ENCODE results near the gene FTO.
"Not testable (repeated sequence)": the region's sequence is repeated elsewhere in the genome, so short reads cannot be mapped to it uniquely, and the experiment has no call there.

The FTO gene

GRCh38 chr16:54165912-54166865 lies 462.2 kb downstream of the FTO start:
- no peak for DNase-seq

- no peak for DNase-seq
These were observed 465.2 kb downstream of the FTO start for GRCh38 chr16:54169112-54169511.

- DNase-seq, result no peak
These were observed 467.9 kb downstream of the FTO start for GRCh38 chr16:54171626-54172537.

- no peak for DNase-seq
These were observed 469.5 kb downstream of the FTO start for GRCh38 chr16:54173490-54173889.

- no peak for DNase-seq
These were observed 470.2 kb downstream of the FTO start for GRCh38 chr16:54174201-54174600.

- DNase-seq, result no peak
These were observed 470.8 kb downstream of the FTO start for GRCh38 chr16:54174750-54175149.

- no peak for DNase-seq
These were observed 471.2 kb downstream of the FTO start for GRCh38 chr16:54175169-54175551.

- no peak for DNase-seq
These were observed 471.8 kb downstream of the FTO start for GRCh38 chr16:54175552-54176375.

- no peak for DNase-seq
These were observed 472.5 kb downstream of the FTO start for GRCh38 chr16:54176376-54176901.

- no peak for DNase-seq
These were observed 473.3 kb downstream of the FTO start for GRCh38 chr16:54177052-54177861.

GRCh38 chr16:54177862-54178477 lies 474.0 kb downstream of the FTO start:
- DNase-seq, result no peak

- no peak for DNase-seq
These were observed 474.6 kb downstream of the FTO start for GRCh38 chr16:54178478-54178976.

GRCh38 chr16:54180421-54181359 lies 476.7 kb downstream of the FTO start:
- DNase-seq, result no peak

GRCh38 chr16:54181683-54182329 lies 477.9 kb downstream of the FTO start:
- DNase-seq, result not testable (repeated sequence)

GRCh38 chr16:54185045-54185444 lies 481.1 kb downstream of the FTO start:
- DNase-seq, result no peak

GRCh38 chr16:54191163-54191562 lies 487.2 kb downstream of the FTO start:
- no peak for DNase-seq

GRCh38 chr16:54191592-54191991 lies 487.6 kb downstream of the FTO start:
- no peak for DNase-seq

- DNase-seq, result no peak
These were observed 489.2 kb downstream of the FTO start for GRCh38 chr16:54193013-54193664.
